HepG2 (cell line): ENCODE data around the gene STYXL1. TPM values are rescaled to one million over a fixed set of nuclear protein-coding genes. Genes with fewer than 3 reads are reported as not detected.
A peak's percentile ranks its signal among the peaks of the same experiment; 100 is the strongest.

Experiments used
- FOXM1 ChIP-seq: sonication (generic); formaldehyde crosslinking; IDR thresholded peaks from 2 replicates; pipeline ENCODE4 v1.5.0; 2020; ENCODE audit warnings: missing genetic modification reagents
- KLF9 ChIP-seq: IDR thresholded peaks from 2 replicates; pipeline ENCODE4 v1.6.1; 2016; ENCODE audit warnings: low read depth
- MAFK ChIP-seq, 2 experiments: IDR thresholded peaks in 1 of 2; conservative IDR thresholded peaks in 1 of 2; 2 replicates each; pipeline ENCODE4 v1.6.1; 2011; ENCODE audit warnings: improper control_type of control experiment in 2 of 2, low read length in 2 of 2
- MATR3 ChIP-seq: sonication (generic); formaldehyde crosslinking; IDR thresholded peaks from 2 replicates; pipeline ENCODE4 v1.4.0; 2020; ENCODE audit warnings: missing genetic modification reagents
- MIER2 ChIP-seq: IDR thresholded peaks from 2 replicates; pipeline ENCODE4 v1.6.1; 2016; ENCODE audit warnings: missing biosample characterization, missing genetic modification reagents
- NCOR1 ChIP-seq: fragments of 200-600 bp; sonication (generic); IDR thresholded peaks from 2 replicates; pipeline ENCODE4 v1.7.0; 2017; ENCODE audit warnings: antibody characterized with exemption, low read length, borderline replicate concordance
- NR3C1 ChIP-seq: sonication (generic); formaldehyde crosslinking; IDR thresholded peaks from 2 replicates; pipeline ENCODE4 v1.4.0; 2020; ENCODE audit warnings: missing genetic modification reagents
- PRDM10 ChIP-seq: sonication (generic); formaldehyde crosslinking; IDR thresholded peaks from 2 replicates; pipeline ENCODE4 v1.4.0; 2020; ENCODE audit warnings: low read depth, missing genetic modification reagents
- RFXAP ChIP-seq: sonication (generic); formaldehyde crosslinking; IDR thresholded peaks from 2 replicates; pipeline ENCODE4 v1.4.0; 2020; ENCODE audit warnings: missing genetic modification reagents, borderline replicate concordance
- SAFB2 ChIP-seq: sonication (generic); formaldehyde crosslinking; IDR thresholded peaks from 2 replicates; pipeline ENCODE4 v1.5.1; 2020; ENCODE audit warnings: missing genetic modification reagents, low read depth, mild to moderate bottlenecking, borderline replicate concordance
- SKI ChIP-seq: fragments of 450-650 bp; IDR thresholded peaks from one replicate; pipeline ENCODE4 v1.6.1; 2018; ENCODE audit warnings: mild to moderate bottlenecking; ENCODE audit not compliant: partially characterized antibody
- SP140L ChIP-seq: sonication (generic); formaldehyde crosslinking; IDR thresholded peaks from 2 replicates; pipeline ENCODE4 v1.4.0; 2020; ENCODE audit warnings: missing genetic modification reagents, borderline replicate concordance
- U2AF1 ChIP-seq: fragments of 200-400 bp; formaldehyde crosslinking; optimal IDR thresholded peaks from 2 replicates; pipeline ENCODE3; 2017; ENCODE audit warnings: mild to moderate bottlenecking, low read depth, low read length
- ZBTB20 ChIP-seq: sonication (generic); formaldehyde crosslinking; IDR thresholded peaks from 2 replicates; pipeline ENCODE4 v1.8.1; 2023; ENCODE audit warnings: missing genetic modification reagents, low read depth, mild to moderate bottlenecking, borderline replicate concordance
- ZBTB42 ChIP-seq: sonication (generic); formaldehyde crosslinking; IDR thresholded peaks from 2 replicates; pipeline ENCODE4 v1.5.0; 2020; ENCODE audit warnings: mild to moderate bottlenecking, missing genetic modification reagents
- ZNF343 ChIP-seq: sonication (generic); formaldehyde crosslinking; IDR thresholded peaks from 2 replicates; pipeline ENCODE4 v1.4.0; 2020; ENCODE audit warnings: mild to moderate bottlenecking, missing genetic modification reagents
- ZNF607 ChIP-seq: sonication (generic); formaldehyde crosslinking; IDR thresholded peaks from 2 replicates; pipeline ENCODE4 v1.5.1; 2020; ENCODE audit warnings: missing genetic modification reagents, mild to moderate bottlenecking, borderline replicate concordance
- ZNF672 ChIP-seq: sonication (generic); formaldehyde crosslinking; IDR thresholded peaks from 2 replicates; pipeline ENCODE4 v1.8.1; 2022; ENCODE audit warnings: missing genetic modification reagents
- ZNF703 ChIP-seq: sonication (generic); formaldehyde crosslinking; IDR thresholded peaks from 2 replicates; pipeline ENCODE4 v1.5.1; 2020; ENCODE audit warnings: missing genetic modification reagents, mild to moderate bottlenecking, moderate library complexity, borderline replicate concordance
- ZNF891 ChIP-seq: sonication (generic); formaldehyde crosslinking; IDR thresholded peaks from 2 replicates; pipeline ENCODE4 v1.5.0; 2020; ENCODE audit warnings: mild to moderate bottlenecking, missing genetic modification reagents
- polyA plus RNA-seq, 8 experiments: library from polyadenylated mRNA; depleted of rRNA in 3 of 8; stranded (reverse) in 7 of 8; unstranded in 1 of 8; fragments of >200 nt; fragmentation: Illumina TruSeq in 4 of 8; extraction: Trizol in 4 of 8; gene quantifications; 2 replicates each; pipeline versions ENCODE4 v1.2.1 to v1.2.3, GENCODE V29; 2011 to 2016; ENCODE audit warnings: low read depth in 4 of 8, missing spikeins in 1 of 8, mixed read lengths in 1 of 8; ENCODE audit not compliant: insufficient read depth in 1 of 8
- total RNA-seq, 5 experiments: library from RNA; depleted of rRNA; stranded (reverse); fragments of >200 nt; fragmentation: Illumina TruSeq; extraction: Trizol; gene quantifications; 2 replicates each; pipeline ENCODE4 v1.2.3, GENCODE V29; 2016; ENCODE audit warnings: low read depth in 1 of 5
- TF ChIP-seq, protein P1 (sequence below): sonication (generic); formaldehyde crosslinking; IDR thresholded peaks from 2 replicates; pipeline ENCODE4 v1.4.0; 2020; ENCODE audit warnings: mild to moderate bottlenecking, missing genetic modification reagents, borderline replicate concordance

STYXL1 gene
- total and polyA plus RNA-seq, 2 of the 13 experiments (the other 11 are each of a cell fraction or from before 2014, with no cell fraction given), result 23.9 to 38.3 TPM

- TF ChIP-seq, protein P1, sequence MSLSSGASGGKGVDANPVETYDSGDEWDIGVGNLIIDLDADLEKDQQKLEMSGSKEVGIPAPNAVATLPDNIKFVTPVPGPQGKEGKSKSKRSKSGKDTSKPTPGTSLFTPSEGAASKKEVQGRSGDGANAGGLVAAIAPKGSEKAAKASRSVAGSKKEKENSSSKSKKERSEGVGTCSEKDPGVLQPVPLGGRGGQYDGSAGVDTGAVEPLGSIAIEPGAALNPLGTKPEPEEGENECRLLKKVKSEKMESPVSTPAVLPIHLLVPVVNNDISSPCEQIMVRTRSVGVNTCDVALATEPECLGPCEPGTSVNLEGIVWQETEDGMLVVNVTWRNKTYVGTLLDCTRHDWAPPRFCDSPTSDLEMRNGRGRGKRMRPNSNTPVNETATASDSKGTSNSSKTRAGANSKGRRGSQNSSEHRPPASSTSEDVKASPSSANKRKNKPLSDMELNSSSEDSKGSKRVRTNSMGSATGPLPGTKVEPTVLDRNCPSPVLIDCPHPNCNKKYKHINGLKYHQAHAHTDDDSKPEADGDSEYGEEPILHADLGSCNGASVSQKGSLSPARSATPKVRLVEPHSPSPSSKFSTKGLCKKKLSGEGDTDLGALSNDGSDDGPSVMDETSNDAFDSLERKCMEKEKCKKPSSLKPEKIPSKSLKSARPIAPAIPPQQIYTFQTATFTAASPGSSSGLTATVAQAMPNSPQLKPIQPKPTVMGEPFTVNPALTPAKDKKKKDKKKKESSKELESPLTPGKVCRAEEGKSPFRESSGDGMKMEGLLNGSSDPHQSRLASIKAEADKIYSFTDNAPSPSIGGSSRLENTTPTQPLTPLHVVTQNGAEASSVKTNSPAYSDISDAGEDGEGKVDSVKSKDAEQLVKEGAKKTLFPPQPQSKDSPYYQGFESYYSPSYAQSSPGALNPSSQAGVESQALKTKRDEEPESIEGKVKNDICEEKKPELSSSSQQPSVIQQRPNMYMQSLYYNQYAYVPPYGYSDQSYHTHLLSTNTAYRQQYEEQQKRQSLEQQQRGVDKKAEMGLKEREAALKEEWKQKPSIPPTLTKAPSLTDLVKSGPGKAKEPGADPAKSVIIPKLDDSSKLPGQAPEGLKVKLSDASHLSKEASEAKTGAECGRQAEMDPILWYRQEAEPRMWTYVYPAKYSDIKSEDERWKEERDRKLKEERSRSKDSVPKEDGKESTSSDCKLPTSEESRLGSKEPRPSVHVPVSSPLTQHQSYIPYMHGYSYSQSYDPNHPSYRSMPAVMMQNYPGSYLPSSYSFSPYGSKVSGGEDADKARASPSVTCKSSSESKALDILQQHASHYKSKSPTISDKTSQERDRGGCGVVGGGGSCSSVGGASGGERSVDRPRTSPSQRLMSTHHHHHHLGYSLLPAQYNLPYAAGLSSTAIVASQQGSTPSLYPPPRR, result peak; percentile 43; the same call in 1 of the 2 replicates
- peak; percentile 77; the same call in 1 of the 2 replicates for TF ChIP-seq ZBTB42 (CRISPR knock-in tag)
- peak; percentile 71; the same call in 1 of the 2 replicates for TF ChIP-seq MIER2
- peak; percentile 75; the same call in 1 of the 2 replicates for TF ChIP-seq ZNF891 (CRISPR knock-in tag)
- TF ChIP-seq RFXAP, result no peak; the same call in 1 of the 2 replicates
- no peak for TF ChIP-seq NCOR1
- no peak for TF ChIP-seq MATR3 (CRISPR knock-in tag)
- TF ChIP-seq ZNF607 (CRISPR knock-in tag), result peak; percentile 96
- TF ChIP-seq NR3C1 (CRISPR knock-in tag), result no peak
- peak; percentile 67; the same call in 1 of the 2 replicates for TF ChIP-seq SP140L (CRISPR knock-in tag)
- TF ChIP-seq ZNF672 (CRISPR knock-in tag), result no peak
- TF ChIP-seq U2AF1, result peak; percentile 80
- 0 out of 2 replicates have a peak, but pooled peaks have one; percentile 9 for TF ChIP-seq ZNF703 (CRISPR knock-in tag)
- no peak for TF ChIP-seq SKI
- TF ChIP-seq SAFB2, result no peak; the same call in none of the 2 replicates
- no peak; the same call in 1 of the 2 replicates for TF ChIP-seq FOXM1 (CRISPR knock-in tag)
- TF ChIP-seq PRDM10 (CRISPR knock-in tag), result no peak
- no peak for TF ChIP-seq KLF9 (CRISPR knock-in tag)
- TF ChIP-seq ZNF343 (CRISPR knock-in tag), result 0 out of 2 replicates have a peak, but pooled peaks have one; percentile 17
- no peak for TF ChIP-seq ZBTB20 (CRISPR knock-in tag)
- TF ChIP-seq MAFK (conservative IDR thresholded peaks at IDR 0.05 in 1 of 2, IDR thresholded peaks at IDR 0.05 in 1 of 2; ENCODE audit: low read length in 2 of 2), result no peak
Observed at GRCh38 chr7:76047811-76048667, at the start of gene STYXL1, which contains the start of gene MDH2 (continued).
